Activated T-helper 1 cell treated with Interleukin-2 at 50 U/mL for 16 hours (primary cell): ENCODE data around the gene ZNF808.
"Not testable (repeated sequence)": the region's sequence is repeated elsewhere in the genome, so short reads cannot be mapped to it uniquely, and the experiment has no call there.

Experiments
- DNase-seq: peaks from one replicate; pipeline ENCODE4 v3.0.0-alpha.2; 2020; ENCODE audit warnings: low read depth

The ZNF808 gene

DNA sequence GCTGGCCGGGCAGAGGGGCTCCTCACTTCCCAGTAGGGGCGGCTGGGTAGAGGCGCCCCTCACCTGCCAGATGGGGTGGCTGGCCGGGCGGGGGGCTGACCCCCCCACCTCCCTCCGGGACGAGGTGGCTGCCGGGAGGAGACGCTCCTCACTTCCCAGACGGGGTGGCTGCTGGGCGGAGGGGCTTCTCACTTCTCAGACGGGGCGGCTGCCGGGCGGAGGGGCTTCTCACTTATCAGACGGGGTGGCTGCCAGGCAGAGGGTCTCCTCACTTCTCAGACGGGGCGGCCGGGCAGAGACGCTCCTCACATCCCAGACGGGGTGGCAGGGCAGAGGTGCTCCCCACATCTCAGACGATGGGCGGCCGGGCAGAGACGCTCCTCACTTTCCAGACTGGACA is 66.0 kb downstream of the ZNF808 start:
- not testable (repeated sequence) for DNase-seq

DNA sequence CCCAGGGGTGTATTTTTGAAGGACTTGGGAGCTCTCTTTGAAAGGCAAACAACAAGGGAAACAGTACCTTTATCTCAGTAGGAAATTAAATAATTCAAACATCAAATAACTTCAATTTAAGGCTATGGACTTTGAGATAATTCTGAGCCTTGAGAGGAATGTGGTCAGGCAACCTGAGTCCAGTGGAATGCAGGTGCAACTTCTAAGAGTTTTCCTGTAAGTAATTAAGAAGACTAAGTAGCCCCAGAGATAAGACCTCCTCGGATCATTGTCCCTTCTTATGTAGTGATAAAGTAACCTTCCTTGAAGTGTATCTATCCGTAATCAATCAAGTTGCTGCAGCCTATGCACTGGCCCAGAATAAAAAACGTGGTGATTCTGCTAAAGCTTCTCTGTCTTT is 71.8 kb downstream of the ZNF808 start:
- DNase-seq = no peak

DNA sequence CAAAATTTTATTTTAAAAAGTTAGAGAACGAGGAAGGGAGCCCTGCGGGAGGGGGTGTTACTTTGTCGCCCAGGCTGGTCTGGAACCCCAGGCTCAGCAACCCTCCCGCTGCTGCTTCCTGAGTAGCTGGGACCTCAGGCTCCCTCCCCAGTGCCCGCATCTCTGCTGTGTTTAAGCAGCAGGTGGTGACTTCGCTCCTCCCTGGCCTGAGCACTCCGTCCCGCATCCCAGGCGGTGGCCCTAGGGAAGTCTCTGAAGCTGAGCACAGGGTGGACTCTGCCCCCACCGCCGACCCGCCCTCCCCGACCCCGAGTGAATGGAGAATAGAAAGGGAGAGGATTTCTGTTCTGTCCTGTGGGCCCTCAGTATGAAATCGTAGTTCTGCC is 73.2 kb downstream of the ZNF808 start:
- DNase-seq = peak; percentile 2

DNA sequence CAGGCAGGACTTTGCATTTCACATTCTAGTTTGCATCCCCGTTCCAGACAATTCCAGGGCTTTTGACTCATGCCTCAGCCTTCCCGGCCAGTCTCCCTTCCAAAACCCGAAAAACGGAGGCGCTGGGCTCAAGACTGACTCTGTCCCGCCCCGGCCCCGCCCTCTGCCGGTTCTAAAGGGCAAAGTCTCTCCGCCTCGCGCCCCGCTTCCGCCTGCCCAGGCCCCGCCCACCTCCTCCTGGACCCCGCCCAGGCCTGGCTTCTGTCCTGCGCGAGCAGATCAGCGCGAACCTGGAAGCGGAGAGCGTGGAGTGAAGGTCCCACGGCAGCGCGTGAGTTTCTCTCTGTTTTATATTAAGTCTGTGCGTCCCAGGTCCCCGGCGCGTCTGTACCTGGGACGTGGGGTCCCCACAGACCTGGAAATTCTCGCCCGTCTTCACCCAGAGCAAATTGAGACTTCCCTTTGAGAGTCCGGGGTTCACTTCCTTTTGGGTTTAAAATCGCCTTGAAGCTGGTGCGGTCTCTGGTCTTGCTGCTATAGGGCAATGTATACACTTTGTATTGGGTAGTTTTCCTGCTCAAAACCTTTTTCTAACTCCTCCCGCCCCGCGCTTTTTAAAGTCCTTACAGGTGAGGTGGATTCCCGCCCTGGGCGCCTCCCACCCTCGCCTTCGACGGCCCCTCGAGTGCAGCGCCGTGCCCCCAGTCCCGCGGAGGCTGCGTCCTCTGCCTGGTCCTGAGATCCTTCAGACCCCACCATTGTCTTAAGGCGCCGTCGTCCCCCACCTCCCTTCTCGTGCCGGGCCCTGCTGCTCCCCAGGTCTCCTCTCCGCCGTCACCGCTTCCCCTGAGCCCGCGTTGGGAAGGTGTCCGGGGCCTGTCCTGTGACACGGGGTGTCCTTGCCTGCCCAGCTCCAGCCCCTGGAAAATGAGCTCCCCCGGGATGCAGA is 73.8 kb downstream of the ZNF808 start:
- peak; percentile 89 for DNase-seq

DNA sequence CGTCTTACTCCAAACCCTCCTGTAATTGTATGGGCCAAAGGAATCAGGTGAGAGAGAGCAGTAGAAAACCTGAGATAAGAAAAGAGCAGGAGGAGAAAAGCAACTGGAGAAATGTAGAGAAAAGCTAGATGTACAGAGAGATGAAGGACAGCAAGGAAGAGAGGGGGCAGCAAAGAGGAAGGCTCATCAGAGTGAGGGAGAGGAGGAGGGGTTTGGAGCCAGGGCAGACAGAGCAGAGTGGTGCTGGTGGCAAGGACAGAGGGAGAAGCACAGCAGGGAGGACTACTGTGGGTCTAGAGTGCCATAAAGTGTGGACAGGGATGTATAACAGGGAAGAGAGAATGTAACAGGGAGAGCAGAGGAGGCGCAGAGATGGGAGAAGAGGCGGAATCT is 74.5 kb downstream of the ZNF808 start:
- not testable (repeated sequence) for DNase-seq

DNA sequence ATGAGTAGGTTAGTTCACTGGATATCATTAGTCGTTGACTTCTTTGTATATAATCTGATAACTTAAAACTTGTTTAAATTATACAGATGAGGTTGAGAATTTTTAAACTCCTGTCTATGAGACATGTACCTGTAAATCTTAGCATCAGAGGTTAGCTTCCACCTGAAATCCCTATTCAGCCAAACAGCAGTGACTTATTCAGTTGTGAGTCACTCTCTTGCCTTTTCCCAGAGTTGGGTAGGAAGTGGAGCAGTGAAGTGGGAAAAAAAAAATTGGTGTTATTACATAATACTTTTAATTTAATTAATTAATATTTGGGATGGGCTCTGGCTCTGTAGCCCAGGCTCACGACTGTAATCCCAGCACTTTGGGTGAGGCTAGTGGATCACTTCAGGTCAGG is 75.5 kb downstream of the ZNF808 start:
- DNase-seq = no peak

DNA sequence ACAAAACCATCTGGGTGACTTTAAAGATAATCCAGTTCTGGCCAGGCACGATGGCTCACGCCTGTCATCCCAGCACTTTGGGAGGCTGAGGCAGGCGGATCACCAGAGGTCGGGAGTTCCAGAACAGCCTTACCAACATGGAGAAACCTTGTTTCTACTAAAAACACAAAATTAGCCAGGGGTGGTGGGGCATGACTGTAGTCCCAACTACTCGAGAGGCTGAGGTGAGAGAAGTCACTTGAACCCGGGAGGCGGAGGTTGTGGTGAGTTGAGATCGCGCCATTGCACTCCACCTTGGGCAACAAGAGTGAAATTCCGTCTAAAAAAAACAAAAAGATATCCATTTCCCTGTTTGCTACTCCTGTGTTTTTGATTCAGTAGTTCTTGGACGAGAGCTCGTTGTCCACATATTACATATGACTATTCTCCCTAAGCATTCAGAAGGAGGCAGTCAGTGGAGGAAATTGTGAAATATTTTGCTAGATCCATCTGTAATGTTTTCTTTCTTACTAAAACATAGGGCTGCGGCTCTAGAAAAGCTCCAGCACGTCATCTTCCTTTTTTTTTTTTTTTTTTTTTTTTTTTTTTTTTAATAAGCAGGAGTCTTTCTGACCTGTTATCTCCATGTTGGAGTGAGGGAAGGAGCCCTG is 76.2 kb downstream of the ZNF808 start:
- DNase-seq = no peak
